ENCODE results near the gene PYGO2.
A peak's percentile ranks its signal among the peaks of the same experiment; 100 is the strongest.
"Not testable (repeated sequence)": the region's sequence is repeated elsewhere in the genome, so short reads cannot be mapped to it uniquely, and the experiment has no call there.

The PYGO2 gene

GRCh38 chr1:154977762-154978161 lies 16.2 kb upstream of the PYGO2 start:
- DNase-seq: not testable (repeated sequence)

- no peak for DNase-seq
Observed at GRCh38 chr1:154975409-154976059, 14.0 kb upstream of the PYGO2 start.

- peak; percentile 93 to 96 for DNase-seq
Observed at GRCh38 chr1:154974808-154975408, 13.3 kb upstream of the PYGO2 start.

GRCh38 chr1:154974102-154974807 lies 12.7 kb upstream of the PYGO2 start, which contains the start of gene CKS1B:
Gene CKS1B (plus strand): TSS chr1:154974681. CDS start chr1:154974746, 65 bp downstream.
- peak; percentile 100 for DNase-seq

GRCh38 chr1:154973344-154974101 lies 11.9 kb upstream of the PYGO2 start:
- DNase-seq: peak; percentile 72

- no peak for DNase-seq
Observed at GRCh38 chr1:154972517-154973343, 11.1 kb upstream of the PYGO2 start.

- DNase-seq: no peak
Observed at GRCh38 chr1:154972213-154972516, 10.6 kb upstream of the PYGO2 start.

- DNase-seq: no peak
Observed at GRCh38 chr1:154971341-154971998, 9.9 kb upstream of the PYGO2 start.

GRCh38 chr1:154970631-154971340 lies 9.2 kb upstream of the PYGO2 start, which contains the start of gene SHC1:
Gene SHC1 (minus strand): TSS chr1:154970747. CDS start chr1:154970526, 221 bp downstream.
- DNase-seq: no peak

- no peak for DNase-seq
Observed at GRCh38 chr1:154969860-154970452, 8.4 kb upstream of the PYGO2 start.

GRCh38 chr1:154969246-154969645 lies 7.7 kb upstream of the PYGO2 start:
- DNase-seq: no peak

- no peak for DNase-seq
Observed at GRCh38 chr1:154968731-154969130, 7.1 kb upstream of the PYGO2 start.

GRCh38 chr1:154967331-154967950 lies 5.9 kb upstream of the PYGO2 start:
- DNase-seq: no peak

- DNase-seq: no peak
Observed at GRCh38 chr1:154966111-154966510, 4.5 kb upstream of the PYGO2 start.

- DNase-seq: no peak
Observed at GRCh38 chr1:154964359-154964758, 2.8 kb upstream of the PYGO2 start.

- DNase-seq: no peak
Observed at GRCh38 chr1:154963643-154964042, 2.1 kb upstream of the PYGO2 start.

- DNase-seq: no peak
Observed at GRCh38 chr1:154962795-154963330, 1.3 kb upstream of the PYGO2 start.

GRCh38 chr1:154962156-154962749 lies 671 bp upstream of the PYGO2 start:
- no peak for DNase-seq

GRCh38 chr1:154960446-154961136 lies 991 bp downstream of the PYGO2 start:
- DNase-seq: no peak
